Measurements from ENCODE around the gene TMEM132E. TPM values are rescaled to one million over a fixed set of nuclear protein-coding genes. Genes with fewer than 3 reads are reported as not detected.

TMEM132E gene
- total RNA-seq (2022; extraction: Qiagen RNA extraction; ENCODE audit: low read depth) = 0.05 to 0.10 TPM in 2 of 5 replicates, not detected in the others

GRCh38 chr17:34579017-34579946, at the start of gene TMEM132E:
TSS of gene TMEM132E (plus strand) at chr17:34579582. CDS start at chr17:34581077, 1,495 bp downstream.

Other genes with a start within 250 kb of the TMEM132E start
- not detected in 5 replicates for gene CCL13, start 223.1 kb upstream of the TMEM132E start, total RNA-seq (2022; extraction: Qiagen RNA extraction; ENCODE audit: low read depth)
- gene CCL1, start 216.3 kb upstream of the TMEM132E start, total RNA-seq (2022; extraction: Qiagen RNA extraction; ENCODE audit: low read depth) = not detected in 5 replicates